ENCODE measurements around the gene TEX2.
"Not testable (repeated sequence)": the region's sequence is repeated elsewhere in the genome, so short reads cannot be mapped to it uniquely, and the experiment has no call there.

The TEX2 gene

DNA sequence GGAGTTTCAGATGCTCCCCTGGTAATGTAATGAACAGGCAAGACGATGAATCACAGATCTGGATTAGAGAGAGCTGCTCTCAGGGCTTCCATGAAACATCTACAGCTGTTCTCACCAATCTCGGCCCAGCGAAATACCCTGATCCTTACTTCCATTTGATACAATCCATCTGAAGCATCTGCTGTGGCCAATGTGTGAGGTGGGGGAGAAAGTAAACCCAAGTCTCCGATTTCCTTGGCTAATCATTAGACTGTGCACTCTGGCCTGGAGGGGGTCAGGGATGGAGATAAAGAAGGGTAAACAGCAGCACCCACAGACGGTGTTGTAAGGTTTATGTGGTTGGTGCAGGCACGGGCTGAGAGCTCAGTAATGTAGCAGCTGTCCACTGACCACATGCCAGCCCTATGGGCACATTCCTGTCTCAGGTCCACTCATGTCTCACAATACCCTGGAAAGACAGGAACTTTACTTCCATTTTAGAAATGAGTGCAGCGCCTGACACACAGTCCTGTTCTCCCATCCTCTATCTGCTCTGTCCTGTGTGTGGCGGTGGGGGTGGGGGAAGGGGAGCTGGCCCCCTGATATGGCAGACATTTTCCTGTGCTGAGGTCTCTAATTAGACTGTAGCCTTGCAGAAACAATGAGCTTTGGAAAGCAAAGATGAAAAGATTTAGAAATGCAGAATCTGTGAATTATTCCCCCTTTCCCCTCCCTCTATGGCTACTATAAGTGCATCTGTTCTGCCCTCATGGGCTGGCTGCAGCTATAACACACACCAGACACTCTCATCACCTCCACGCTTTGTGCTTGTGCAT lies 84.8 kb downstream of the TEX2 start:
- DNase-seq, result no peak

- no peak for DNase-seq
These were observed 85.6 kb downstream of the TEX2 start for GRCh38 chr17:64177311-64178010.

DNA sequence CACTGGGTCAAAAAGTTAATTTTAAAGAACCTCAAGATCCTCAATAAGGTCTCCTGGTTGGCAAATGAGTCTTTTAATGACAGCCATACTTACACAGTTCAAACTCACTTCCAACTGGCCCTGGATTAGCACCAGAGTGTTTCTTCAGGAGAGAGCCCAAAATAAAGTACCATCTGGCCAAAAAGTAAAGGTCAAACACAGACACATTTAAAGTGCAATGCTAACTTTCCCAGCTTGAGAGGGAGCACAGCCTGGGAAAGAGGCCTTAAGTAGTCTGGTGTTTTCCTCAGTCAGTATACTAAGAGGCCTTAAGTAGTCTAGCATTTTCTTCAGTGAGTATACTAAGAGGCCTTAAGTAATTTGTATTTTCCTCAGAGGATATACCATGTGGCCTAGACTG lies 86.5 kb downstream of the TEX2 start:
- DNase-seq, result no peak

- no peak for DNase-seq
These were observed 88.2 kb downstream of the TEX2 start for GRCh38 chr17:64174686-64175456.

GRCh38 chr17:64173646-64174045 lies 89.4 kb downstream of the TEX2 start:
- no peak for DNase-seq

DNA sequence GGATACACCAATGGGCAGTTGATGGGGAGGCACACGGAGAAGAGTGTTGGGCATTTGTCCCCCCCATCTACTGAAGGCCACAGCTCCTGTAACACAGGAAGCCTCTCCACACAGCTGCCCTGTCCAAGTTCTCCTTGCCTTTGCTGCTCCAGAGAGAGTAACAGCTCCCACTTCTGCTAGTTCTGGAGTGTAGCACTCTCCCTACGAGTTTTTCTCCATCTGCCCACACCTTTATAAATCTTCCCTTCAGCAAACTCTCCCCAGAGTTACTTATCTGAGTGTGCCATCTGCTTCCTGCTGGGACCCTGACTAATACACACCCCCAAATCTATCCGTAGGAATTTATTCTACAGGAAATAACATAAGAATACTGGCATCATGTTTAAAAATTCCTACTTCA lies 90.5 kb downstream of the TEX2 start:
- no peak for DNase-seq

DNA sequence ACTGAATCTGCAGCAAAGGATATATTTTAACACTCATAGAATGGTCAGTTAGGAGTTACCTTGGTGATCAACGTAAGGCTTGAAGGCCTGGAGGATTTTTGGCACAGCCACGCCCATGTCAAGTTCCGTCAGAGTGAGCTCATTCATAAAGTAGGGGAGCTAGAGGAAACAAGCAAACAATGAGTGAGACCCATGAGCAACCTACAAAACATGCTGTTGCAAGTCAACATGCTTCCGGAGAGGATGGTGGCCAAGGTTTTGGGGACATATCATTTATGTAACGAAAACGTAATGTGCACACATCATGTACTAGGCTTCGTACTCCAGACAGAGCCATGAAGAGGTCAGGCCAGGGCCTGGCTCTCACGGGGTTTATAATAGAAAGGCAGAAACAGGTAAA lies 92.0 kb downstream of the TEX2 start:
- no peak for DNase-seq

GRCh38 chr17:64170286-64170685 lies 92.8 kb downstream of the TEX2 start:
- no peak for DNase-seq

GRCh38 chr17:64167666-64168065 lies 95.4 kb downstream of the TEX2 start:
- DNase-seq, result not testable (repeated sequence)

DNA sequence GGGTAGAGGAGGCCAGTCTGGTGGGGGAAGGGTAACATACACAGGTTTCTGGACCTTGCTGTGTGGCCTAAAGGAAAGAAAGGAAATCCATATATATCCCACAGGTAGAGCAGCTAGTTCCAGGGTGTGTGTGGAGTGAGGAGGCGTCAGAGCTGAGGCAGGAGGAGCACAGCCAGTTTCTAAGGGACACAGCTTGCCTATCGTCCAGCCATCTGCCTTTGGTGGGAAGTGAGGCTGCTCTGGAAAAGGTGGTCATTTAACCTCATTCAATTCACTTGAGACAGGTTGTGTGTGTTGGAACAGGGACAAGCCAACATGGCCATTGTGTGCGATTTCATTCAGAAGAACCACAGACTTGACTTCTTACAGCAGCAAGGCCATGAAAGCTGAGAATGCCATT lies 96.2 kb downstream of the TEX2 start:
- no peak for DNase-seq

GRCh38 chr17:64165347-64165746 lies 97.7 kb downstream of the TEX2 start:
- DNase-seq, result no peak

- DNase-seq, result no peak
These were observed 98.3 kb downstream of the TEX2 start for GRCh38 chr17:64164596-64165285.

DNA sequence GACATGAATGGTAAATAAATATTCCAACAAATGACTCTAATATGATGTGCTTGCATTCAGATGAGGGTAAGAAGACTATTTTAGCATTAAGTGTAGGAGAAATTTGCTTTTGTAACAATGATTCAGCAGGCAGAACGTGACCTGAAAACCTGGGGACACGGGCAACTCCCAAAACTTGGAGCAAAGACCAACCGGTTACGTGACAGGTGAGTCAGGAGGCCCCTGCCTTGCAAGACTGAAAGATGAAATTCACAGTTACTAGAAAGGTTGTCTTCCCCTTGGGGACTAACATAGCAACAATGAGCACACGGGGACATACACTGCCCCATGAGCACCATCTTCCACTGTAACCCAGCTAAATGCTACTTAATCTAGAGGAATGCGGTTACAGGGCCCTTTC lies 99.6 kb downstream of the TEX2 start:
- DNase-seq, result no peak

DNA sequence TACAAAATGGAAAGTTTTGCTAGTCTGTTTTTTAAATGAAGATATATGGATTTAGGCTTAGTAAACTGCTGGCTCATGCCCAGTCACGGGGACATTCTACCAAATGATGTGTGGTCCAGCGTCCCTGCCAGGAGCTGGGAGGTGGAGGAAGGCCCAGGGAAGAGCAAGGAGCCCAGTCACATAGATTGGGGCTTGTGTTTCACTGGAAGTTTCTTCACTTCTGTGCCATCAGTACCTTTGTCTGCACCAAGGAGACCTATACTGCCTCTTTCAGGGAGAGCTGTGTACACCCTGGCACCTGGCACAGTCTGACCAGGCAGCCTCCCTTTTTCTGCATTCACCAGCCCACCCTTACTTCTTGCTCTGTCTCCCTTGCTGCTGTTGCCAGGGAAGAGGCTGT lies 100.5 kb downstream of the TEX2 start:
- no peak for DNase-seq

- no peak for DNase-seq
These were observed 101.5 kb downstream of the TEX2 start for GRCh38 chr17:64161380-64162176.

DNA sequence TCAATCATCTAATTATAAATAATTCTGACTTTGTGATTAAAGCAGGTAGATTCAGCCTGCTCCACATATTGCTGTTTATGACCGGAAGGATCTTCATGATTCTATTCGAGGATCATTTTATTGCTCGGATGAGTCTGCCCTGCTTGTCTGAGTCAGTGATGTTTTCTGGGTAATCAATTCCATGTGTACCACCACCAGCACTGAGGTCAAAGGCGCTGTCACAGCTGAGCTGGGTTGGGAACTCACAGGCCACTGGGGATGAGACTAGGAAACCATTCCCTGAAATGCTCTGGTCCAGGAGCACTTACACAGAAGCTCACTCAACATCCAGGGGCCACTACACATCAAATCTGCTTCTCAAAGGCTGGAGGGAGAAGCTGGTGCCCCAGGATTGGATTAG lies 102.7 kb downstream of the TEX2 start:
- no peak for DNase-seq

- DNase-seq, result no peak
These were observed 104.0 kb downstream of the TEX2 start for GRCh38 chr17:64158831-64159590.

DNA sequence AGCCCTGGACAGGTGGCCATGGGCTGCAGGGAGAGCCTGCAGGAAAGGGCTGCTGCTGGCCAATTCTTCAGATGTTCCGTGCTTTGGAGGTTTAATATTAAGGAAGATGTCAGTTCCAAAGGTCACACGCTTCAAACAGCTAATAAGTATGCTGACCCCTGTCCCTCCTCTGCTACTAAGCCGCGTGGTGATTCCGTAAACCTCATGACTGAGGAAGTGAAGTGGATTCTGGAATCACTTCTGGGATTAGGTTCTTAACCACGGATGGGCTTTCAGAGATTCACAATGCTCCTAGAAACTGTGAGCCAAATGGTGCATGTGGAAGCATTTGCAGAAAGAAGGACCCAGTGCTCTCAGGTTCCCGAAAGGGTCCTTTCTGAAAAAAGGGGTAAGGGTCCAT lies 104.7 kb downstream of the TEX2 start:
- DNase-seq, result no peak

- DNase-seq, result no peak
These were observed 105.3 kb downstream of the TEX2 start for GRCh38 chr17:64157669-64158180.

DNA sequence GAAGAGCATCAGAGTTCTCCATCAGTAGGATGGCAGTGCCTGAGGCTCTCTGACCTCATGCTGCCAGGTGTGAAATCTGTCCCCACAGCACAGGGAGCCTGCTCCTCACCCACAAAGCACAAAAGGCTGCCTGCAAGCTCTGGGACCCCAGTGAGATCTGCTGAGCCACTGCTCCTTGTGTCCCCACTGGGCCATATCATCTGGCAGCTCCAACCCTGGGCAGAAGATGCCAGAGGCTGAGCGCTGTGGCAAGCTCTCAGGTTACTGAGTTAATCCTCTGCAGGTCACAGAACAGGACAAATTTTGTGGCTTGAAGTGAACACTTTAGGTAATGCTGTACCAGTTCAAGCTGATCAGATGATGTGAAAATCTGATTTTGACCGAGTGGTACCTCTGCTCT lies 106.4 kb downstream of the TEX2 start:
- DNase-seq, result no peak
